ENCODE measurements around the gene SGPP2.

SGPP2 gene

GRCh38 chr2:222547083-222547482 is 122.7 kb downstream of the SGPP2 start:
- Mint-ChIP-seq H3K36me3 (ENCODE audit: low read depth) (no peaks in the 10 kb centered on the region), H3K9me3 (no peaks in the 10 kb centered on the region), H3K4me1 (ENCODE audit: low read depth) (no peaks in the 10 kb centered on the region), H3K4me3 (no peak overlapping the region), H3K27ac (no peak overlapping the region), H3K27me3 (ENCODE audit: low read depth) (peaks cover 3% of the 10 kb centered on the region)
- DNase-seq (ENCODE audit: low spot score): no peak

- Mint-ChIP-seq H3K27ac (no peak overlapping the region), H3K4me3 (no peak overlapping the region), H3K27me3 (ENCODE audit: low read depth) (peaks cover 2% of the 10 kb centered on the region), H3K9me3 (no peaks in the 10 kb centered on the region), H3K36me3 (ENCODE audit: low read depth) (no peaks in the 10 kb centered on the region), H3K4me1 (ENCODE audit: low read depth) (no peaks in the 10 kb centered on the region)
- DNase-seq (ENCODE audit: low spot score): no peak
Observed at GRCh38 chr2:222548992-222549391, 124.6 kb downstream of the SGPP2 start.

- Mint-ChIP-seq H3K4me1 (ENCODE audit: low read depth) (peaks cover 1% of the 10 kb centered on the region), H3K27ac (no peak overlapping the region), H3K27me3 (ENCODE audit: low read depth) (peaks cover 5% of the 10 kb centered on the region), H3K4me3 (no peak overlapping the region), H3K9me3 (no peaks in the 10 kb centered on the region), H3K36me3 (ENCODE audit: low read depth) (no peaks in the 10 kb centered on the region)
- DNase-seq (ENCODE audit: low spot score): no peak
Observed at GRCh38 chr2:222554517-222554916, 130.2 kb downstream of the SGPP2 start.

- DNase-seq (ENCODE audit: low spot score): no peak
- no peak overlapping the region for H3K27ac Mint-ChIP-seq
- no peak overlapping the region for H3K4me3 Mint-ChIP-seq
- peaks cover 1% of the 10 kb centered on the region for H3K4me1 Mint-ChIP-seq (ENCODE audit: low read depth)
- no peaks in the 10 kb centered on the region for H3K9me3 Mint-ChIP-seq
- H3K36me3 Mint-ChIP-seq (ENCODE audit: low read depth): no peaks in the 10 kb centered on the region
- H3K27me3 Mint-ChIP-seq (ENCODE audit: low read depth): no peaks in the 10 kb centered on the region
Observed at GRCh38 chr2:222561151-222561550, 136.8 kb downstream of the SGPP2 start.

GRCh38 chr2:222561817-222562645 is 137.7 kb downstream of the SGPP2 start:
- peaks cover 3% of the 10 kb centered on the region for H3K36me3 Mint-ChIP-seq (ENCODE audit: low read depth)
- DNase-seq (ENCODE audit: low spot score): peak; percentile 18
- no peaks in the 10 kb centered on the region for H3K9me3 Mint-ChIP-seq
- H3K27ac Mint-ChIP-seq: no peak overlapping the region
- H3K4me1 Mint-ChIP-seq (ENCODE audit: low read depth): peaks cover under 1% of the 10 kb centered on the region
- H3K27me3 Mint-ChIP-seq (ENCODE audit: low read depth): no peaks in the 10 kb centered on the region
- H3K4me3 Mint-ChIP-seq: no peak overlapping the region

GRCh38 chr2:222563106-222563718 is 138.9 kb downstream of the SGPP2 start:
- Mint-ChIP-seq H3K9me3 (no peaks in the 10 kb centered on the region), H3K4me3 (no peak overlapping the region), H3K4me1 (ENCODE audit: low read depth) (no peaks in the 10 kb centered on the region), H3K36me3 (ENCODE audit: low read depth) (peaks cover 5% of the 10 kb centered on the region), H3K27ac (no peak overlapping the region), H3K27me3 (ENCODE audit: low read depth) (no peaks in the 10 kb centered on the region)
- no peak for DNase-seq (ENCODE audit: low spot score)

- H3K4me1 Mint-ChIP-seq (ENCODE audit: low read depth): no peaks in the 10 kb centered on the region
- no peaks in the 10 kb centered on the region for H3K27me3 Mint-ChIP-seq (ENCODE audit: low read depth)
- no peak overlapping the region for H3K27ac Mint-ChIP-seq
- H3K9me3 Mint-ChIP-seq: no peaks in the 10 kb centered on the region
- H3K36me3 Mint-ChIP-seq (ENCODE audit: low read depth): peaks cover 5% of the 10 kb centered on the region
- DNase-seq (ENCODE audit: low spot score): no peak
- no peak overlapping the region for H3K4me3 Mint-ChIP-seq
Observed at GRCh38 chr2:222563936-222564335, 139.6 kb downstream of the SGPP2 start.

- H3K27me3 Mint-ChIP-seq (ENCODE audit: low read depth): no peaks in the 10 kb centered on the region
- no peaks in the 10 kb centered on the region for H3K9me3 Mint-ChIP-seq
- DNase-seq (ENCODE audit: low spot score): no peak
- H3K4me3 Mint-ChIP-seq: no peak overlapping the region
- no peak overlapping the region for H3K27ac Mint-ChIP-seq
- peaks cover 11% of the 10 kb centered on the region for H3K36me3 Mint-ChIP-seq (ENCODE audit: low read depth)
- H3K4me1 Mint-ChIP-seq (ENCODE audit: low read depth): no peaks in the 10 kb centered on the region
Observed at GRCh38 chr2:222566229-222566628, 141.9 kb downstream of the SGPP2 start.

- Mint-ChIP-seq H3K9me3 (no peaks in the 10 kb centered on the region), H3K27me3 (ENCODE audit: low read depth) (no peaks in the 10 kb centered on the region), H3K27ac (no peak overlapping the region), H3K36me3 (ENCODE audit: low read depth) (peaks cover 22% of the 10 kb centered on the region), H3K4me1 (ENCODE audit: low read depth) (peaks cover 7% of the 10 kb centered on the region), H3K4me3 (no peak overlapping the region)
- no peak for DNase-seq (ENCODE audit: low spot score)
Observed at GRCh38 chr2:222568865-222569264, 144.5 kb downstream of the SGPP2 start.

GRCh38 chr2:222569826-222570225 is 145.5 kb downstream of the SGPP2 start:
- H3K27ac Mint-ChIP-seq: no peak overlapping the region

GRCh38 chr2:222572264-222572721 is 147.9 kb downstream of the SGPP2 start:
- Mint-ChIP-seq H3K4me1 (ENCODE audit: low read depth) (peaks cover 7% of the 10 kb centered on the region), H3K27ac (no peak overlapping the region), H3K9me3 (no peaks in the 10 kb centered on the region), H3K4me3 (no peak overlapping the region), H3K27me3 (ENCODE audit: low read depth) (no peaks in the 10 kb centered on the region), H3K36me3 (ENCODE audit: low read depth) (peaks cover 22% of the 10 kb centered on the region)
- DNase-seq (ENCODE audit: low spot score): no peak

More at GRCh38 chr2:222569826-222570225, 145.5 kb downstream of the SGPP2 start:
- H3K4me3 Mint-ChIP-seq: no peak overlapping the region
- H3K9me3 Mint-ChIP-seq: no peaks in the 10 kb centered on the region
- peaks cover 23% of the 10 kb centered on the region for H3K36me3 Mint-ChIP-seq (ENCODE audit: low read depth)
- DNase-seq (ENCODE audit: low spot score): no peak
- no peaks in the 10 kb centered on the region for H3K27me3 Mint-ChIP-seq (ENCODE audit: low read depth)
- H3K4me1 Mint-ChIP-seq (ENCODE audit: low read depth): peaks cover 7% of the 10 kb centered on the region

GRCh38 chr2:222572751-222573174 is 148.4 kb downstream of the SGPP2 start:
- peaks cover 7% of the 10 kb centered on the region for H3K4me1 Mint-ChIP-seq (ENCODE audit: low read depth)
- no peak overlapping the region for H3K4me3 Mint-ChIP-seq
- no peaks in the 10 kb centered on the region for H3K9me3 Mint-ChIP-seq
- no peak overlapping the region for H3K27ac Mint-ChIP-seq
- H3K27me3 Mint-ChIP-seq (ENCODE audit: low read depth): no peaks in the 10 kb centered on the region
- DNase-seq (ENCODE audit: low spot score): no peak
- peaks cover 22% of the 10 kb centered on the region for H3K36me3 Mint-ChIP-seq (ENCODE audit: low read depth)

- Mint-ChIP-seq H3K27me3 (ENCODE audit: low read depth) (no peaks in the 10 kb centered on the region), H3K4me3 (no peak overlapping the region), H3K4me1 (ENCODE audit: low read depth) (peaks cover 7% of the 10 kb centered on the region), H3K36me3 (ENCODE audit: low read depth) (peaks cover 18% of the 10 kb centered on the region), H3K9me3 (no peaks in the 10 kb centered on the region), H3K27ac (no peak overlapping the region)
- DNase-seq (ENCODE audit: low spot score): no peak
Observed at GRCh38 chr2:222575618-222576017, 151.3 kb downstream of the SGPP2 start.

GRCh38 chr2:222576171-222577081 is 152.1 kb downstream of the SGPP2 start:
- Mint-ChIP-seq H3K27me3 (ENCODE audit: low read depth) (no peaks in the 10 kb centered on the region), H3K27ac (no peak overlapping the region), H3K36me3 (ENCODE audit: low read depth) (peaks cover 13% of the 10 kb centered on the region), H3K4me1 (ENCODE audit: low read depth) (peaks cover 7% of the 10 kb centered on the region), H3K4me3 (no peak overlapping the region), H3K9me3 (no peaks in the 10 kb centered on the region)
- DNase-seq (ENCODE audit: low spot score): no peak

All from T-helper 2 cell treated with Interferon-gamma antibody and Interleukin-4, amounts not matched to agents 5 μg/mL and 100 μg/mL, for 36 hours (primary cell).